Stimulated activated CD4-positive, alpha-beta T cell treated with anti-CD3 and anti-CD28 coated beads, Interleukin-2, amount 100 ng/mL, for 4 hours (primary cell): ENCODE results near the gene ATG9A.

Experiments used
- DNase-seq: peaks from one replicate; pipeline ENCODE4 v3.0.0-alpha.2; 2020; ENCODE audit warnings: low read depth

The ATG9A gene

GRCh38 chr2:219252570-219252899 is 23.1 kb upstream of the ATG9A start:
- DNase-seq = peak; percentile 28

- DNase-seq = peak; percentile 32
Observed at GRCh38 chr2:219252084-219252483, 22.6 kb upstream of the ATG9A start.

DNA sequence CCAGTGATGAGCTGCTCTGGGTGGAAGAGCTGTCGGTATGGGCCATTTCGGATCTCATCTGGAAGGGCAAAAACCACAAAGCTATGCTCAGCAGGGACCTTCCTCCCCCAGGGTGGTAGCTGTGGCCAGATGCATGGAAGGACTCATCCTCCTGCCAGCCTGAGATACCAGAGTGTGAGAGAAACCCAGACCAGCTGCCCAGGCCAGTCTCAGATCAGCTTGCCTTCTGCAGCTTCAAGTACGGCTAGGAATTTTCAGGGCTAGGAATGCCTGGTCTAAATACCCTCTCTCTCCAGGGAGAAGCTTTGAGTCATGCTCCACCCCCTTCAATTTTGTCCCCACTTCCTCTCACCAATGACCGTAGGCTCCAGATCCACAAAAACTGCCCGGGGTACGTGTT is 22.2 kb upstream of the ATG9A start:
- DNase-seq = no peak

GRCh38 chr2:219250049-219250781 is 20.8 kb upstream of the ATG9A start:
- no peak for DNase-seq

- peak; percentile 23 for DNase-seq
Observed at GRCh38 chr2:219249203-219249980, 20.0 kb upstream of the ATG9A start.

- no peak for DNase-seq
Observed at GRCh38 chr2:219248845-219249202, 19.4 kb upstream of the ATG9A start.

DNA sequence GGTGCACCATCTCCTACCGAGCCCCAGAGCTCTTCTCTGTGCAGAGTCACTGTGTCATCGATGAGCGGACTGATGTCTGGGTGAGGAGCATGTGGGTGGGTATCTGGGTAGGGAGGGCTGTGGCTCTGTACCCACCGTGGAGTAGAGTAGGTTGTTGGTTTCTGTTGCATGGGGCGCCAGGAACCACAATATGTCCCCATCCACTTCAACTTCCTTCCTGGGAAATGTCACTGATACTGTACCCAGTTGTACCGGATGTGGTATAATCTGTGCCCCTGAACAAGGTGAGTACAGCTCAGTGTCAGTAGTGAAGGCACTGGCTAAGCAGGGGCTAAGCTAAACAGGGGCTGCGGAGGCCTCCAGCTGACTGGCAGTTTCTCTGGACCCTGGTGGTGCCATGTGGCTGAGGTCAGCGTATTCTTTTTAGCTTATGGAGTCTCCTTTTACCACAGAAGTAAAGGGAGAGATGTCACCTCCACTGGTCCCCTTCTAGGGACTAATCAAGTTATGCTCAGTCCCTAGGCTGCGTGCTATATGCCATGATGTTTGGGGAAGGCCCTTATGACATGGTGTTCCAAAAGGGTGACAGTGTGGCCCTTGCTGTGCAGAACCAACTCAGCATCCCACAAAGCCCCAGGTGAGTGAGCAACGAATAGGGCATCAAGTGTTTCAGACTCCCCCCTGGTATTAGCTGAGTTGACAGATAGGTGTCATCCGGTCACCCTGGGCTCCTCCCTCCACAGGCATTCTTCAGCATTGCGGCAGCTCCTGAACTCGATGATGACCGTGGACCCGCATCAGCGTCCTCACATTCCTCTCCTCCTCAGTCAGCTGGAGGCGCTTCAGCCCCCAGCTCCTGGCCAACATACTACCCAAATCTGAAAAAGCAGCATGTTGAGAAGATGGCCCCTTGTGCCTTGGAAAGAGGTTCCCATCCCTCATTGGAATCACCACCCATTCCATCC is 18.5 kb upstream of the ATG9A start:
- DNase-seq = peak; percentile 62

GRCh38 chr2:219246559-219246958 is 17.1 kb upstream of the ATG9A start:
- DNase-seq = no peak

DNA sequence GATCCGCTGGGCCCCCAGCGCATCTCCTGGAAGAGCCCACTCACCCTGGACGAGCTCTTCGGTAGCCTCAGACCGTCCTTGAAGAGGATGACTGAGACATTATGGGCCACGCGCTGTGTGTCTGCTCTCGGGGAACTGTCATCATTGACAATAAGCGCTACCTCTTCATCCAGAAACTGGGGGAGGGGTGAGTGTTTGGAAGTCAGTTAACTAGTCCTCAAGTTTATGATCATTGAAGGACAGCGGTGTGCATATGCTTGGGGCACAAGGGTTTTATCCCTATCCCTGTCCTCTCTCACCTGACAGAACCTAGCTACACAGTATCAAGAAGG is 16.4 kb upstream of the ATG9A start:
- DNase-seq = no peak

GRCh38 chr2:219245148-219245898 is 15.9 kb upstream of the ATG9A start, which contains the start of the genes GLB1L and STK16:
Gene GLB1L, minus strand, starts transcription at chr2:219245444. Its CDS starts 1,871 bp downstream, at chr2:219243573.
Gene STK16, plus strand, starts transcription at chr2:219245479. Its CDS starts 521 bp downstream, at chr2:219246000.
- DNase-seq = peak; percentile 76

- DNase-seq = no peak
Observed at GRCh38 chr2:219244789-219245147, 15.3 kb upstream of the ATG9A start.

- no peak for DNase-seq
Observed at GRCh38 chr2:219243291-219243761, 13.9 kb upstream of the ATG9A start.

GRCh38 chr2:219234331-219234730 is 4.9 kb upstream of the ATG9A start:
- DNase-seq = no peak

DNA sequence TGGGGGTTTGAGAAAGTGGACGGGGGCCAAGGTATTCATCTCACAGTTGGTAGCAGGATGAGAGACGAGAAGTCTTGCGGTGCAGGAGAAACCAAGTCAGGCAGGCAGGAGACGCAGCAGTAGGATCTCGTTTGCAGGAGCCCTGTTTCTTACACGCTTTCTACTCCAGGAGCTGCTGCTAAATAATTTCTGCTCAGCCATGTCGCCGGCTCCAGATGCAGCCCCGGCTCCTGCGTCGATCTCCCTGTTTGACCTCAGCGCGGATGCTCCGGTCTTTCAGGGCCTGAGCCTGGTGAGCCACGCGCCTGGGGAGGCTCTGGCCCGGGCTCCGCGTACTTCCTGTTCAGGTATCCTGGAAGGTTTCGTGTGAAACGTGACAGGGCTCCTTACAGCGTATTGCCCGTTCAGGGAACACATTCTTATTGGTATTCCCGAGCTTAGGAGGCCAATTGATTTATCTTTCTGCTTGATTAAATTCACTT is 664 bp upstream of the ATG9A start:
- no peak for DNase-seq

GRCh38 chr2:219228911-219229304 is 528 bp downstream of the ATG9A start:
- DNase-seq = no peak

GRCh38 chr2:219228041-219228910 is 1.2 kb downstream of the ATG9A start:
- no peak for DNase-seq

GRCh38 chr2:219225350-219225749 is 4.1 kb downstream of the ATG9A start:
- DNase-seq = no peak

- DNase-seq = no peak
Observed at GRCh38 chr2:219223831-219224610, 5.4 kb downstream of the ATG9A start.

GRCh38 chr2:219221957-219222518 is 7.4 kb downstream of the ATG9A start:
- DNase-seq = no peak
